Measurements from ENCODE around the gene CSK. TPM values are rescaled to one million over a fixed set of nuclear protein-coding genes. Genes with fewer than 3 reads are reported as not detected.
A peak's percentile ranks its signal among the peaks of the same experiment; 100 is the strongest.

The CSK gene
- total RNA-seq, 1 donor from 2014 or later, result 58.4 TPM

DNA sequence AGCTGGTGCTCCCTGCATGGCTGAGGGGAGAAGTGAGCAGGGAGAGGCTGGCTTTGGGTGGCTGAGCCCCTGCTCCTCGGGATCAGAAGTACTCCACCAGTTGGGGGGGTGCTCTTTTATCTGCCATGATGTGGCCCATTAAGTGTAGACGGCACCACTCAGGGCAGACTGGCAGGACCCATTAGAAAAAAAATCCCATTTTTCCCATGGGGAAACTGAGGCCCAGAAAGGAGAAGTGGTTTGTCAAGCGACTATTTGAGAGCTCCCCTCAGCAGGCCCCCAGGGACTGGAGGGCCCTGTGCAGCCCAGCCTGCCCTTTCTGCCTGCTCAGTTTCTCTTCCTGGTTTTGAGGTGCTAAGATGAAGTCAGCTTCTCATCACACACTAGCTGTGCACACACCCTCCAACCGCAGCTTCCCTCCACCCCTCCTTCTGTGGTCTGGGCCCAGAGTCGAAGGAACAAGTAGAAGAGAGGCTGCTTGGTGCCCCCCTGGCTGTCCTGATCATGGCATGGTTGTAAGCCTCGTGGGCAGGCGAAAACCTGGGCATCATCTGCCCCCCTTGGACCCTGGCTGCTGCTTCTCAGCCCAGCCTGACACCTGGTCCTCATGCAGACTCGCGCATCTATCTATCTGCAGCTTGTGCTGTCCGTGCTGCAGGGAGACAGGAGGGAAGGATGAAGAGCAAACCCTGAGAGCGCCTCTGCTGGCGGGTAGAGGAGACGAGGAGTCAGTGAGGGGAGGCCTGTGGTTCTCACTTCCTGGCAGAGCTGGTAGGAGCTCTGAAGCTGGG, 5.6 kb downstream of the CSK start:
- DNase-seq (ENCODE audit: low read depth), result no peak

GRCh38 chr15:74788042-74788682, 6.3 kb downstream of the CSK start:
- no peak for DNase-seq (ENCODE audit: low read depth)

- no peak for DNase-seq (ENCODE audit: low read depth)
Observed at GRCh38 chr15:74788683-74789151, 6.8 kb downstream of the CSK start.

DNA sequence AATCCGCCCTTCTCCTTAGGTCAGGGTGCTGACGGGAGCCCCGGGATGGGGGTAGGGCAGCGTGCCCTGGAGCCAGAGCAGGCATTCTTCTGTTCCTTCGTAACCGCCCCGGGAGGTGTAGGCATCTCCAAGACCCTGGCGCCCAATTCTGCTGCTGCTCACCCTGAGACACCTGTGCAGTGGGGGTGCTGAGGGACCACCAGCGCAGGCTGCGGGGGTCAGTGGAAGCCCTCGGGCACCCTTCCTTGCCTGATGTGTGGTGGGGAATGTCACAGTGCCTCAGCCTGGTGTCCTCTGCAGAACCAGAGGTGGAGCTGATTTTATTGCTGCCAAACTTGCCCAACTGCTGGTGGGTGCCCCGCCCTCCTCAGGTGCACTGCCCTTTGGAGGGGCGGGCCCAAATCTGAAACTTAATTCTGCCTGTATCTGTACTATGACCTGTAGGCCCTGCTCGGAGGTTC, 7.3 kb downstream of the CSK start:
- no peak for DNase-seq (ENCODE audit: low read depth)

- no peak for DNase-seq (ENCODE audit: low read depth)
Observed at GRCh38 chr15:74789741-74790079, 7.8 kb downstream of the CSK start.

GRCh38 chr15:74790080-74790916, 8.4 kb downstream of the CSK start:
- peak; percentile 80 for DNase-seq (ENCODE audit: low read depth)

DNA sequence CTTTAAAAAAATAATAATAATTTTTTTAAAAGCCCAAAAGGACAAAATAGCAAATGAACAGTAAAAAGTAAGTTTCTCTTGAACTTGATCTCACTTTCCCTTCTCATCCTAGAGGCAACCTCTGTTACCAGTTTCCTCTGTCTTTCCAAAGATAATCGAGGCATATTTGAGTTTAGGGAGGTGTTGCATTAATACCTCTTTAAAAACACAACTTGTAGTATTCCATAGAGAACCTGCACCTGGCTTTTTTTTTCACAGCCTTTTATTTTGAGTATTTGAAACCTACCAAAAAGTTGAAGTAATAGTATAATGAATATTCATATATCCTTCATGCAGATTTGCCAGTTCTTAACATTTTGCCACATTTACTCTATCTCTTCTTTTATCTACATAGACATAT, 9.1 kb downstream of the CSK start:
- no peak for DNase-seq (ENCODE audit: low read depth)

DNA sequence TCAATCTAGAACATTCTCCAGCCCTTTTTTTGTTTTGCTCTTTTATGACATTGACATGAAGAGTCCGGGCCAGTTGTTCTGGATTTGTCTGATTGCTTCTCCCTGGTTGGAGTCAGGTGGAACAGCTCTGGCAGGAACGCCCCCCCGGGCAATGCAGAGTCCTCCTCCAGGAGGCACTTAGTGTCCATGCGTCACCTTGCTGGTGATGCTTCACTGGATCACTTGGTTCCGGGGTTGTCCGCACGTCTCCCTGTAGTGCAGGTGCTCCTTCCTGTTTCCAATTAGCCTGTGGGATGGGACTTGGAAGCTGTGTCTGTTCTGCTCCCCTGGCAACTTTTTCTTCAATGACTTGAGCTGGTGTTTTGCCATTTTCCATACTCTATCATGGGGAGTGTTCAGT, 9.8 kb downstream of the CSK start:
- DNase-seq (ENCODE audit: low read depth), result no peak

- no peak for DNase-seq (ENCODE audit: low read depth)
Observed at GRCh38 chr15:74792227-74793016, 10.5 kb downstream of the CSK start.

DNA sequence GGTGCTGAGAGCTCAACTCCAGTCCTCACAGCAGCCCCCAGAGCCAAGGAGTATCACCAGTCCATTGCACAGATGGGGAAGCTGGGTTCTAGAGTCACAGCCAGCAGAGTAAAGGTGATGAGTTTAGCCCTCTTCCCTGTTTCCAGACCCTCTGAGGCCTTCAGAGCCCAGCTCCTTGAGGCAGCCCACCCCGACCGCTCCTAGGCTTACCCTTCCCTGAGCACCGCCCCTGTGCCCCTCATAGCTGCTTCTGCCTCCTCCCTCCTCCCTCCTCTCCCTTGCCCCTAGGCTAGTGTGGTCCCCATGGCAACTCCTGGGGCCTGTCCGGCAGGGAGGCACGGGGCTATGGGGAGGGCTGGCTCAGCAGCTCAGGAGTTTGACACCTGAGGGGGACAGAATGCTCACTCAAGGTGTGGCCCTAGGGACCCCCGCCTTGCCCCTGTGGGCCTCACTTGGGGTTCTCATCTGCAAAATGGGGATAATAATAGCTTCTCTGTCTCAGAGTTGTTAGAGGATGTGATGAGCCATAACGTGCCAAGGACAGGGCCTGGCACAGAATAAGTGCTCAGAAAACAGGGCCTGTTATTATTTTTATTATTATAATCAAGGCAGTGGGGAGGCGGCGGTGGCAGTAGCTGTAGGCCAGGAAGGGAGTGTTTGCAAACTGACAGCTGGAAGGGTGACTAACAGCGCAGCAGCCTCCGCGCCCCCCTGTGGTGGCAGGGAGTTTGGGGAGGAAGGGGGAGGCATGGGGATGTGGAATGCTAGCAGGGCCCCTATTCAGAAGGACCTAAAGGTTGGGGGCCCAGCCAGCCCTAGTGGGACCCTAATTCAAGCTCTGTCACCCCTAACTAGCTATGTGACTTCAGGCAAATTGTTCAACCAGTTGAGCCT, 11.5 kb downstream of the CSK start:
- DNase-seq (ENCODE audit: low read depth), result no peak

GRCh38 chr15:74794248-74794969, 12.5 kb downstream of the CSK start:
- no peak for DNase-seq (ENCODE audit: low read depth)

DNA sequence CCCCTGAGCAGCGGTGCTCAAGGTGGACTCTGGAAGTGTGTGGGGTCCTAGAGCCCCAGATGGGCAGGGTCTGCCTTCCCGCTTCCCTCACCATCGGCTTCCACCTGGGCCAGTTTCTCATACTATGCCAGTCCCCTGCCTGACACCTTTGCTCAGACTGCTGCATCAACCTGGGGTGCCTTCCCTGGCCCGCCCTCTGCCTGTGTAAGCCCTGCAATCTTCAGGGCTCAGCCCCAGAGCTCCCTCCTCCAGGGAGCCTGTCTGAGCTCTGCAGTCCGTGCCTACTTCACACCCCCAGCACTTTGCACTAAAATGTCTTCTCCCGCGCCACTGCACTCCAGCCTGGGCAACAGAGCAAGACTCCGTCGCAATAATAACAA, 13.1 kb downstream of the CSK start:
- no peak for DNase-seq (ENCODE audit: low read depth)

GRCh38 chr15:74795966-74796625, 14.2 kb downstream of the CSK start:
- DNase-seq (ENCODE audit: low read depth), result no peak

- no peak for DNase-seq (ENCODE audit: low read depth)
Observed at GRCh38 chr15:74798388-74799254, 16.7 kb downstream of the CSK start.

DNA sequence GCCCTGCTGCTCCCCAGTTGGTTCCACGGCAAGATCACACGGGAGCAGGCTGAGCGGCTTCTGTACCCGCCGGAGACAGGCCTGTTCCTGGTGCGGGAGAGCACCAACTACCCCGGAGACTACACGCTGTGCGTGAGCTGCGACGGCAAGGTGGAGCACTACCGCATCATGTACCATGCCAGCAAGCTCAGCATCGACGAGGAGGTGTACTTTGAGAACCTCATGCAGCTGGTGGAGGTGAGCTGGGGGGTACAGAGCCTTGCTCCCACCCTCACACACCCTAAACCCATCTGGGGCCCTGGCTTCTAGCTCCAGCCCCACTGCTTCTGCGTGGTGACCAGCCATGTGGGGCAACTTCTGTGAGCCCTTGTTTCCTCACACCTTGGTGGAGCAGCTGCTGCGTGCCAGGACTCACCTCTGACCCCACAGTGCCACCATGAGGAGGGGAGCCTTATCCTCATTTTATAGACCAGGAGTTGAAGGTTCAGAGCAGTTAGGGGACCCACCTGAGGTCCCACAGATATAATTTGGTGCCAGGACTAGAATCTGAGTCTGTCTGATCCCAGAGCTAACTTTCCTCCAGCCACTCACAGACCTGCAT, 17.5 kb downstream of the CSK start:
- no peak for DNase-seq (ENCODE audit: low read depth)

DNA sequence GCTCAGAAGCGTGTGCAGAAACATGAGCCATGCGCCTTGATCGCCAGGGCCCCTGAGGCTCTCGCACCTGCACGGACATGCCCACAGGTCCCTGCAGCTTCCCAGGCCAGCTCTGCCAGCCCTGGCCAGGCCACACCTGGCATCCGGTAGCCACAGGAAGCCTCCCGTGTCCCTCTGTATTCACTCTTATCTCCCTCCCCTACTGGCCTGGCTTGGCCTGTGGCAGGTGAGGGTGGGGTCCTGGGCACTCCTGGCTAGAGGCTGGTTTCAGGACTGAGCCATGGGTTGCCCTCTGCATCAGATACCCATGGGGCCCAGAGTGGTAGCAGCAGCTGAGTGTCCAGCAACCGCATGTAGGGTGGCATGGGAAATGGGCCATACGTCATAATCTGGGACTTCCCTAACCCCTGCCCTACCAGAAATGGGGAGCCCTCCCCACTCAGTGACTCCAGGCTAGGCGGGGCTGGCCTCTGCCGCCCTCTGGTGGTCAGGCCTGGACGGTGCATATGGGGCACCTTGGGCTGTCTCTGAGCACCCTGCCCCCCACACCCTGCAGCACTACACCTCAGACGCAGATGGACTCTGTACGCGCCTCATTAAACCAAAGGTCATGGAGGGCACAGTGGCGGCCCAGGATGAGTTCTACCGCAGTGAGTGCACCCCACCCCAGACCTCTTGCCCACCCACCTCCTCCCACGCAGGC, 18.1 kb downstream of the CSK start:
- peak; percentile 55 for DNase-seq (ENCODE audit: low read depth)

DNA sequence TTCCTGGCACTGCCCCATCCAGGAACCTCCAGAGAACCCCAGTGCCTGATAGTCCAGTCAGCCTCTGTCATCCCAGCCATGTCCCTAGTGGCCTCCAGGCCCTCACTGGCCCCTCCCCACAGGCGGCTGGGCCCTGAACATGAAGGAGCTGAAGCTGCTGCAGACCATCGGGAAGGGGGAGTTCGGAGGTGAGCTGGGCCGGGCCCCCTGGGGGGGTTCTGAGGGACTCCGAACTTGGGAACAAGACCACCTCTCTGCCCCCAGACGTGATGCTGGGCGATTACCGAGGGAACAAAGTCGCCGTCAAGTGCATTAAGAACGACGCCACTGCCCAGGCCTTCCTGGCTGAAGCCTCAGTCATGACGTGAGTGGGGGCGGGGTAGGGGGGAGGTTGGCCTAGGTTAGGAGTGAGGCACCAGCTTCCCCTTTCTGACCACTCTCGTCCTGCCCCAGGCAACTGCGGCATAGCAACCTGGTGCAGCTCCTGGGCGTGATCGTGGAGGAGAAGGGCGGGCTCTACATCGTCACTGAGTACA, 18.7 kb downstream of the CSK start:
- no peak for DNase-seq (ENCODE audit: low read depth)
